ENCODE measurements around the gene KCNV2.

Gene KCNV2

GRCh38 chr9:2718001-2718697 is 839 bp downstream of the KCNV2 start:
- TF ChIP-seq POLR2AphosphoS5 (IDR thresholded peaks at IDR 0.05; ENCODE audit: low read depth, low read length): no peak
- TF ChIP-seq TAF1 (IDR thresholded peaks at IDR 0.05; ENCODE audit: low read depth, low read length): no peak
- TF ChIP-seq PAX5 (IDR thresholded peaks at IDR 0.05; ENCODE audit: insufficient read depth, low read length, severe bottlenecking): no peak
- TF ChIP-seq SPI1 (IDR thresholded peaks at IDR 0.05; ENCODE audit: low read depth, low read length): no peak
- no peak for TF ChIP-seq POU2F2 (IDR thresholded peaks at IDR 0.05; ENCODE audit: low read depth, low read length)
- no peak for TF ChIP-seq POLR2A (IDR thresholded peaks at IDR 0.05; ENCODE audit: low read depth, low read length)
- FAIRE-seq: no peak
- no peak for DNase-seq (ENCODE audit: insufficient read length, low spot score)

- FAIRE-seq (no peak), DNase-seq (ENCODE audit: insufficient read length, low spot score) (no peak)
- TF ChIP-seq POLR2A (IDR thresholded peaks at IDR 0.05; ENCODE audit: low read depth, low read length): no peak
- TF ChIP-seq POLR2AphosphoS5 (IDR thresholded peaks at IDR 0.05; ENCODE audit: low read depth, low read length): no peak
- TF ChIP-seq PAX5 (IDR thresholded peaks at IDR 0.05; ENCODE audit: insufficient read depth, low read length, severe bottlenecking): no peak
- no peak for TF ChIP-seq TAF1 (IDR thresholded peaks at IDR 0.05; ENCODE audit: low read depth, low read length)
- no peak for TF ChIP-seq SPI1 (IDR thresholded peaks at IDR 0.05; ENCODE audit: low read depth, low read length)
- TF ChIP-seq POU2F2 (IDR thresholded peaks at IDR 0.05; ENCODE audit: low read depth, low read length): no peak
These were observed 1.4 kb downstream of the KCNV2 start for GRCh38 chr9:2718698-2719033.

GRCh38 chr9:2720179-2720654 is 2.9 kb downstream of the KCNV2 start:
- TF ChIP-seq TAF1 (IDR thresholded peaks at IDR 0.05; ENCODE audit: low read depth, low read length): no peak
- no peak for TF ChIP-seq POLR2AphosphoS5 (IDR thresholded peaks at IDR 0.05; ENCODE audit: low read depth, low read length)
- no peak for TF ChIP-seq PAX5 (IDR thresholded peaks at IDR 0.05; ENCODE audit: insufficient read depth, low read length, severe bottlenecking)
- TF ChIP-seq POLR2A (IDR thresholded peaks at IDR 0.05; ENCODE audit: low read depth, low read length): no peak
- no peak for TF ChIP-seq POU2F2 (IDR thresholded peaks at IDR 0.05; ENCODE audit: low read depth, low read length)
- FAIRE-seq (no peak), DNase-seq (ENCODE audit: insufficient read length, low spot score) (no peak)

GRCh38 chr9:2722715-2723114 is 5.4 kb downstream of the KCNV2 start:
- no peak for DNase-seq (ENCODE audit: insufficient read length, low spot score)
- TF ChIP-seq PAX5 (IDR thresholded peaks at IDR 0.05; ENCODE audit: insufficient read depth, low read length, severe bottlenecking) (no peak), POLR2A (IDR thresholded peaks at IDR 0.05; ENCODE audit: low read depth, low read length) (no peak), SPI1 (IDR thresholded peaks at IDR 0.05; ENCODE audit: low read depth, low read length) (no peak), POLR2AphosphoS5 (IDR thresholded peaks at IDR 0.05; ENCODE audit: low read depth, low read length) (no peak), TAF1 (IDR thresholded peaks at IDR 0.05; ENCODE audit: low read depth, low read length) (no peak), POU2F2 (IDR thresholded peaks at IDR 0.05; ENCODE audit: low read depth, low read length) (no peak)
- FAIRE-seq: no peak

GRCh38 chr9:2723376-2724065 is 6.2 kb downstream of the KCNV2 start:
- no peak for FAIRE-seq
- DNase-seq (ENCODE audit: insufficient read length, low spot score): no peak
- TF ChIP-seq SPI1 (IDR thresholded peaks at IDR 0.05; ENCODE audit: low read depth, low read length): no peak
- no peak for TF ChIP-seq PAX5 (IDR thresholded peaks at IDR 0.05; ENCODE audit: insufficient read depth, low read length, severe bottlenecking)
- no peak for TF ChIP-seq TAF1 (IDR thresholded peaks at IDR 0.05; ENCODE audit: low read depth, low read length)
- no peak for TF ChIP-seq POLR2AphosphoS5 (IDR thresholded peaks at IDR 0.05; ENCODE audit: low read depth, low read length)
- TF ChIP-seq POU2F2 (IDR thresholded peaks at IDR 0.05; ENCODE audit: low read depth, low read length): no peak
- no peak for TF ChIP-seq POLR2A (IDR thresholded peaks at IDR 0.05; ENCODE audit: low read depth, low read length)

- DNase-seq (ENCODE audit: insufficient read length, low spot score): no peak
- FAIRE-seq: no peak
- TF ChIP-seq POLR2AphosphoS5 (IDR thresholded peaks at IDR 0.05; ENCODE audit: low read depth, low read length) (no peak), POU2F2 (IDR thresholded peaks at IDR 0.05; ENCODE audit: low read depth, low read length) (no peak), PAX5 (IDR thresholded peaks at IDR 0.05; ENCODE audit: insufficient read depth, low read length, severe bottlenecking) (no peak), TAF1 (IDR thresholded peaks at IDR 0.05; ENCODE audit: low read depth, low read length) (no peak), POLR2A (IDR thresholded peaks at IDR 0.05; ENCODE audit: low read depth, low read length) (no peak), SPI1 (IDR thresholded peaks at IDR 0.05; ENCODE audit: low read depth, low read length) (no peak)
These were observed 7.8 kb downstream of the KCNV2 start for GRCh38 chr9:2725126-2725525.

GRCh38 chr9:2725898-2726649 is 8.8 kb downstream of the KCNV2 start:
- TF ChIP-seq PAX5 (IDR thresholded peaks at IDR 0.05; ENCODE audit: insufficient read depth, low read length, severe bottlenecking): no peak
- no peak for TF ChIP-seq POLR2A (IDR thresholded peaks at IDR 0.05; ENCODE audit: low read depth, low read length)
- TF ChIP-seq TAF1 (IDR thresholded peaks at IDR 0.05; ENCODE audit: low read depth, low read length): no peak
- no peak for TF ChIP-seq POU2F2 (IDR thresholded peaks at IDR 0.05; ENCODE audit: low read depth, low read length)
- no peak for TF ChIP-seq SPI1 (IDR thresholded peaks at IDR 0.05; ENCODE audit: low read depth, low read length)
- TF ChIP-seq POLR2AphosphoS5 (IDR thresholded peaks at IDR 0.05; ENCODE audit: low read depth, low read length): no peak
- no peak for DNase-seq (ENCODE audit: insufficient read length, low spot score)
- FAIRE-seq: no peak

- TF ChIP-seq POLR2AphosphoS5 (IDR thresholded peaks at IDR 0.05; ENCODE audit: low read depth, low read length) (no peak), POLR2A (IDR thresholded peaks at IDR 0.05; ENCODE audit: low read depth, low read length) (no peak), POU2F2 (IDR thresholded peaks at IDR 0.05; ENCODE audit: low read depth, low read length) (no peak), SPI1 (IDR thresholded peaks at IDR 0.05; ENCODE audit: low read depth, low read length) (no peak), TAF1 (IDR thresholded peaks at IDR 0.05; ENCODE audit: low read depth, low read length) (no peak), PAX5 (IDR thresholded peaks at IDR 0.05; ENCODE audit: insufficient read depth, low read length, severe bottlenecking) (no peak)
- DNase-seq (ENCODE audit: insufficient read length, low spot score) (no peak), FAIRE-seq (no peak)
These were observed 9.5 kb downstream of the KCNV2 start for GRCh38 chr9:2726650-2727340.

Measured in GM12891 (cell line).